VCaP (cell line): ENCODE results near the gene TGFBI.
"Not testable (repeated sequence)": the region's sequence is repeated elsewhere in the genome, so short reads cannot be mapped to it uniquely, and the experiment has no call there.

Source experiments
- H3K27ac ChIP-seq: fragments of 450-650 bp; 2 replicates; pipeline ENCODE4 v1.5.1; 2017
- CTCF ChIP-seq: fragments of 450-650 bp; conservative IDR thresholded peaks from 2 replicates; pipeline ENCODE4 v1.5.1; 2017; ENCODE audit warnings: mild to moderate bottlenecking, moderate library complexity

TGFBI gene

GRCh38 chr5:136039202-136039601, 10.4 kb downstream of the TGFBI start:
- TF ChIP-seq CTCF: no peak
- no peak overlapping the region for H3K27ac ChIP-seq

- TF ChIP-seq CTCF: no peak
- H3K27ac ChIP-seq: peak overlapping the region; percentile 22; the same call in 1 of the 2 replicates
These were observed 12.1 kb downstream of the TGFBI start for GRCh38 chr5:136040746-136041415.

- no peak overlapping the region for H3K27ac ChIP-seq
- TF ChIP-seq CTCF: no peak
These were observed 13.4 kb downstream of the TGFBI start for GRCh38 chr5:136042156-136042555.

- no peak for TF ChIP-seq CTCF
- H3K27ac ChIP-seq: no peak overlapping the region
These were observed 13.9 kb downstream of the TGFBI start for GRCh38 chr5:136042665-136043121.

GRCh38 chr5:136043551-136043950, 14.8 kb downstream of the TGFBI start:
- H3K27ac ChIP-seq: no peak overlapping the region
- TF ChIP-seq CTCF: no peak

- no peak for TF ChIP-seq CTCF
- no peak overlapping the region for H3K27ac ChIP-seq
These were observed 15.3 kb downstream of the TGFBI start for GRCh38 chr5:136043968-136044610.

- not testable (repeated sequence) for H3K27ac ChIP-seq
These were observed 16.2 kb downstream of the TGFBI start for GRCh38 chr5:136045026-136045425.

GRCh38 chr5:136046246-136046645, 17.5 kb downstream of the TGFBI start:
- H3K27ac ChIP-seq: no peak overlapping the region
- no peak for TF ChIP-seq CTCF
